ENCODE results near the gene APOC3. TPM values are rescaled to one million over a fixed set of nuclear protein-coding genes. Genes with fewer than 3 reads are reported as not detected.
"Not testable (repeated sequence)": the region's sequence is repeated elsewhere in the genome, so short reads cannot be mapped to it uniquely, and the experiment has no call there.

APOC3 gene
- total RNA-seq, 1 donor from 2014 or later = not detected

DNA sequence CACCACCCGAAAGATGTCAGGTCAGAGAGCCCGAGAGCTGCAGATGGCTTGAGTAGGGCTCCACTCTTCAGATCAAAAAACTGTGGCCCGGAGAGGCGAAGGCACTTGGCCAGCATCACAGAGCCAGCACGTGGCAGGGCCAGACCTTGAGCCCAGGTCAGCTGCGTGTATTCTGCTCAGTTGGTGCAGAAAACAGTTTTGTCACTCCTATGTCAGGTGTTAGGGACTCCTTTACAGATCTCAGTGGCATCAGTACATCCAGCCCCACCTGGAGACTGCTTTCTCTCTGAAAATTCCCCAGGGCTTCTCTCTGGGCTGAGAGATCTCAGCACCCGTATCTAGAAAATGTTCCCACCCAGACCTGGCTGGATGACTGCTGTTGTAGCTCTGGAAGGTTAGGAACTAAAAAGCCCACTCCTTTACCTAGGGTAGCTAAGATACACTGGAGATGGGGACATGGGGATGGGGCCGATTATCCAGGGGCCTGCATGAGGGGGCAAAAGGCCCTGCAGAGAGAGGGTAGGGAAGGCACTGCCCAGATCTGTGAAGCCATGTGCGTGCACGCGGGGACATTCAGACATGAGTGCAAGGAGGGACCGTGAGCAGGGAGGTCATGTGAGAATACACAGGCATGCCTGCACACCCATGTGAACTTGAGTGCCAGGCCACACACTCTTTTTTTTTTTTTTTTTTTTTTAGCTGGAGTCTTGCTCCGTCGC, 4.3 kb downstream of the APOC3 start:
- Histone ChIP-seq H3K4me1 (peaks cover 38% of the 10 kb centered on the region), H3K9me3 (replicated peaks) (no peaks in the 10 kb centered on the region), H3K4me3 (no peak overlapping the region), H3K27ac (replicated peaks) (no peak overlapping the region), H3K36me3 (no peaks in the 10 kb centered on the region), H3K27me3 (ENCODE audit: low read depth) (no peaks in the 10 kb centered on the region)
- no peak for DNase-seq
- no peak for TF ChIP-seq CTCF (IDR thresholded peaks at IDR 0.05; ENCODE audit: borderline replicate concordance)
- intact Hi-C loops (cut with micrococcal nuclease) = no loop called here

DNA sequence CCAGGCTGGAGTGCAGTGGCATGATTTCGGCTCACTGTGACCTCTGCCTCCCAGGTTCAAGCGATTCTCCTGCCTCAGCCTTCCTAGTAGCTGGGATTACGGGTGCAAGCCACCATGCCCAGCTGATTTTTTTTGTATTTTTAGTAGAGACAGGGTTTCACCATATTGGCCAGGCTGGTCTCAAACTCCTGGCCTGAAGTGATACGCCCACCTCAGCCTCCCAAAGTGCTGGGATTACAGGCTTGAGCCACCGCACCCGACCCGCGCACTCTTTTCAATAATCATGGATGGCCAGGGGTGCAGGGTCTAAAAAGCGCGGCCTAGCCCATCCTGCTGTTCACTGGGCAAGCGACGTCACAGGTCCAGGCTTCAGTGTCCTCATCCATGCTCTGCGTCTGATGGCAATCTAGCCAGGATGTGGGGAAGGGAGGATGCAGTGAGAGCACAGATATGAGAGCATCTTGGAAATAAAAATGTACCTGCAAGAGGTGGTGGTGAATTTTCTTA, 4.9 kb downstream of the APOC3 start:
- Histone ChIP-seq H3K4me3 (peak overlapping the region; percentile 59), H3K4me1 (peaks cover 38% of the 10 kb centered on the region), H3K27ac (replicated peaks) (peak overlapping the region; percentile 84)
- H3K36me3 ChIP-seq; intact Hi-C loops (cut with micrococcal nuclease); DNase-seq; H3K27me3 ChIP-seq (ENCODE audit: low read depth); H3K9me3 ChIP-seq (replicated peaks): not testable (repeated sequence)

- peak overlapping the region; percentile 84 for H3K27ac ChIP-seq (replicated peaks)
- H3K4me3 ChIP-seq = peak overlapping the region; percentile 59
- intact Hi-C loops (cut with micrococcal nuclease) = no loop called here
- H3K36me3 ChIP-seq = no peaks in the 10 kb centered on the region
- H3K27me3 ChIP-seq (ENCODE audit: low read depth) = no peaks in the 10 kb centered on the region
- TF ChIP-seq CTCF (IDR thresholded peaks at IDR 0.05; ENCODE audit: borderline replicate concordance) = no peak
- no peaks in the 10 kb centered on the region for H3K9me3 ChIP-seq (replicated peaks)
- DNase-seq = no peak
- H3K4me1 ChIP-seq = peaks cover 39% of the 10 kb centered on the region
Measured at GRCh38 chr11:116835042-116835772, 5.5 kb downstream of the APOC3 start.

GRCh38 chr11:116835791-116836631, 6.3 kb downstream of the APOC3 start:
- peak; percentile 65 for TF ChIP-seq CTCF (IDR thresholded peaks at IDR 0.05; ENCODE audit: borderline replicate concordance)
- intact Hi-C loops (cut with micrococcal nuclease) = no loop called here
- H3K36me3 ChIP-seq = no peaks in the 10 kb centered on the region
- peaks cover 42% of the 10 kb centered on the region for H3K4me1 ChIP-seq
- peak overlapping the region; percentile 84 for H3K27ac ChIP-seq (replicated peaks)
- peak overlapping the region; percentile 59 for H3K4me3 ChIP-seq
- H3K9me3 ChIP-seq (replicated peaks) = no peaks in the 10 kb centered on the region
- no peaks in the 10 kb centered on the region for H3K27me3 ChIP-seq (ENCODE audit: low read depth)
- DNase-seq = peak; percentile 88

DNA sequence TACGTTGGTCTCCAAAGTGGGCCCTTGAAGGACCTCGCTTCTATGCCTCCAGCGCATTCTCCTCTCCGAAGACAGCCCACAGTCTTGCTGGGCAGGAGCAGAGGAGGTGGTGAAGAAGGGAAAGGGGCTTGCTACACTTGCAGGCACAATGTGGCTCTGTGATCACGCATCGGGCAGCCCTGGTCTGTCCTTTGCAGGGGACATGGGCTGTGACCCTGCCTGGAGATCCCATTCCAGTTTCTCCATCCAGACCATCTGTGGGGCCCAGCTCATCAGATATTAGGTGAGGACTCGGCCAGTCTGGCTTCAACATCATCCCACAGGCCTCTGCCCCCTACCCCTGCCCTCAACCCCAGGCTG, 6.9 kb downstream of the APOC3 start:
- Histone ChIP-seq H3K36me3 (no peaks in the 10 kb centered on the region), H3K27ac (replicated peaks) (peak overlapping the region; percentile 84), H3K27me3 (ENCODE audit: low read depth) (no peaks in the 10 kb centered on the region), H3K4me1 (peaks cover 42% of the 10 kb centered on the region), H3K9me3 (replicated peaks) (no peaks in the 10 kb centered on the region), H3K4me3 (peak overlapping the region; percentile 59)
- DNase-seq = no peak
- TF ChIP-seq CTCF (IDR thresholded peaks at IDR 0.05; ENCODE audit: borderline replicate concordance) = no peak
- intact Hi-C loops (cut with micrococcal nuclease) = no loop called here

All from left ventricle myocardium inferior (tissue), 1 donor.